NCI-H2029 treated with DMSO at 0.1 percent for 48 hours (cell line): ENCODE measurements around the gene UBE2M.
"Not testable (repeated sequence)": the region's sequence is repeated elsewhere in the genome, so short reads cannot be mapped to it uniquely, and the experiment has no call there.

ENCODE experiments used
- DNase-seq: peaks from one replicate; lab custom pipeline; 2025; lab: John Stamatoyannopoulos, UW

The UBE2M gene

GRCh38 chr19:58558066-58558622 lies at the start of gene UBE2M:
UBE2M (minus strand) TSS chr19:58558611; CDS start chr19:58558381, 230 bp downstream.
- no peak for DNase-seq

DNA sequence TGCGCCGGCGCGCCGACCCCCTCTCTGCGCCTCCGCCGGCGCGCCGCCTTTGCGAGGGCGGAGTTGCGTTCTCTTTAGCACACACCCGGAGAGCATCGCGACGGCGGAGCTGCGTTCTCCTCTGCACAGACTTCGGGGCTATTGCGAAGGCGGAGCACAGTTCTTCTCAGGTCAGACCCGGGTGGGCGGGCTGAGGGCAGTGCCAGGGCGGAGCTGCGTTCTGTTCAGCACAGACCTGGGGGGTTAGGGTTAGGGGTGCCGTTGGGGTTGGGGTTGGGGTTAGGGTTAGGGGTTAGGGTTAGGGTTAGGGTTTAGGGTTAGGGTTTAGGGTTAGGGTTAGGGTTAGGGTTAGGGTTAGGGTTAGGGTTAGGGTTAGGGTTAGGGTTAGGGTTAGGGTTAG lies 48.8 kb upstream of the UBE2M start:
- DNase-seq, result not testable (repeated sequence)

GRCh38 chr19:58606251-58606896 lies 48.0 kb upstream of the UBE2M start:
- DNase-seq, result not testable (repeated sequence)

DNA sequence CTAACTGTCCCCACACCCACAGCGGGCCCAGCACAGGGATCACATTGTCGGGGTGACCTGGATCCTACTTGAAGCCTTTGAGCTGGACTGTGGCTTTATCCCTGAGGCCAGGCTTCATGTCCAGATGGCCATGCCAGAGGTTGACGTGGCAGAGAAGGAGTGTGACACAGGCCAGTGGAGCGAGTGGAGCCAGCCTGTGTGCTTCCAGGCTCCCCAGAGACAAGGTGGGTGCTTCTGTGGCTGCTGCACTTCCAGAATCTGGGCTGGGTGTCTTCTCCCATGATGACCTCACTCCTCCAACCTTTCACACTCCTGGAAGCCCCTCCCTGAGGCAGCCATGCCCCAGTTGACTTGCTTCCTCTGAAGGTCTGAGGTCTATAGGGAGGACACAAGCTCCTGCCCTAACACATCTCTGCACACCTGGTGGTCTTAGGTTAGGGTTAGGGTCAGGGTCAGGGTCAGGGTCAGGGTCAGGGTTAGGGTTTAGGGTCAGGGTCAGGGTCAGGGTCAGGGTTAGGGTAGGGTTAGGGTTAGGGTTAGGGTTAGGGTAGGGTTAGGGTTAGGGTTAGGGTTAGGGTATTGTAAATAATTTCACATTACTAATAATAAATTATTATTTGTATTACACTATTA lies 27.8 kb upstream of the UBE2M start:
- no peak for DNase-seq

- DNase-seq, result no peak
These were observed 27.2 kb upstream of the UBE2M start for GRCh38 chr19:58585442-58586132.

DNA sequence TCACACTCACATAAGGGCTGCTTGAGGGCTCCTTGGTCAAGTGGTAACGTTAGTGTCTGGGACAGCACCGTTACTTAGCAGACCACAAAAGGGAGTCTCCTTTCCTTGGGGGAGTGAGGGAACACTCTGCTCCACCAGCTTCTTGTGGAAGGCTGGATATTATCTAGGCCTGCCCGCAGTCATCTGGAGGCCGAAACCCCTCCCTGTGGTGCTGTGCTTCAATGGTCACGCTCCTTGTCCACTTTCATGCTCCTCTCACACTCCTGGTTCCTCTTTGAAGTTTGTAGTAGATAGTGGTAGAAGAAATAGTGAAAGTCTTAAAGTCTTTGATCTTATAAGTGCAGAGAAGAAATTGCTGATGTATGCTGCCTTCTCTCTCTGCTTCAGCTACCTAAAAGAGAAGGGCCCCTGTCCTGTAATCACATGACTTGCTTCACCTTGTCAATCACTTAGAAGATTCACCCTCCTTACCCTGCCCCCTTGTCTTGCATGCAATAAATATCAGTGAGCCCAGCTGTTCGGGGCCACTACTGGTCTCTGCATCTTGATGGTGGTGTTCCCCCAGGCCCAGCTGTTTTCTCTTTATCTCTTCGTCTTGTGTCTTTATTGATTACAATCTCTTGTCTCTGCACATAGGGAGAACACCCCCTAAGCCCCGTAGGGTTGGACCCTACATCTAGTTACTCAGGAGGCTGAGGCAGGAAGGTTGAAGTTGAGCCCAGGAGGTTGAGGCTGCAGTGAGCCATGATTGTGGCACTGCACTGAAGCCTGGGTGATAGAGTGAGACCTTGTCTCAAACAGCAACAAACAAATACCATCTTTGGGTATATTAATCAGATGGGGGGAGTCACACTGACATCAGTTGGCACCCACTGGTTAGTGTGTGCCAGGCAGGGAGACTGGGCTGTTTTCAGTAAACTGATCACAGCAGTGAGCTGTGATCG lies 26.4 kb upstream of the UBE2M start:
- no peak for DNase-seq

- DNase-seq, result no peak
These were observed 24.6 kb upstream of the UBE2M start for GRCh38 chr19:58582985-58583384.

GRCh38 chr19:58581227-58582141 lies 23.1 kb upstream of the UBE2M start:
- no peak for DNase-seq

- no peak for DNase-seq
These were observed 21.2 kb upstream of the UBE2M start for GRCh38 chr19:58579473-58580142.

- no peak for DNase-seq
These were observed 19.9 kb upstream of the UBE2M start for GRCh38 chr19:58578012-58578925.

DNA sequence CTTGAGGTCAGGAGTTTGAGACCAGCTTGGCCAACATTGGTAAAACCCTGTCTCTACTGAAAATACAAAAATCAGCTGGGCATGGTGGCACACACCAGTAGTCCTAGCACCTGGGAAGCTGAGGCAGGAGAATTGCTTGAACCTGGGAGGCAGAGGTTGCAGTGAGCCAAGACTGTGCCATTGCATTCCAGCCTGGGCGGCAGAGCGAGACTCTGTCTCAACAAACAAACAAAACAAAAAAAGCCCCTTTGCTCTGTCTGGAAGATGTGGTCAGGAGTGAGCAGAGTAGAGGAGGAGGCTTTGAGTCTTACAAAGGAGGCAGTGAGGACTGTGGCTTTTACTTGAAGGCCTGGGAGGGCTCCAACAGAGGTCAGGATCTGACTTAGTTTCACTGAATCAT lies 19.2 kb upstream of the UBE2M start:
- DNase-seq, result not testable (repeated sequence)

DNA sequence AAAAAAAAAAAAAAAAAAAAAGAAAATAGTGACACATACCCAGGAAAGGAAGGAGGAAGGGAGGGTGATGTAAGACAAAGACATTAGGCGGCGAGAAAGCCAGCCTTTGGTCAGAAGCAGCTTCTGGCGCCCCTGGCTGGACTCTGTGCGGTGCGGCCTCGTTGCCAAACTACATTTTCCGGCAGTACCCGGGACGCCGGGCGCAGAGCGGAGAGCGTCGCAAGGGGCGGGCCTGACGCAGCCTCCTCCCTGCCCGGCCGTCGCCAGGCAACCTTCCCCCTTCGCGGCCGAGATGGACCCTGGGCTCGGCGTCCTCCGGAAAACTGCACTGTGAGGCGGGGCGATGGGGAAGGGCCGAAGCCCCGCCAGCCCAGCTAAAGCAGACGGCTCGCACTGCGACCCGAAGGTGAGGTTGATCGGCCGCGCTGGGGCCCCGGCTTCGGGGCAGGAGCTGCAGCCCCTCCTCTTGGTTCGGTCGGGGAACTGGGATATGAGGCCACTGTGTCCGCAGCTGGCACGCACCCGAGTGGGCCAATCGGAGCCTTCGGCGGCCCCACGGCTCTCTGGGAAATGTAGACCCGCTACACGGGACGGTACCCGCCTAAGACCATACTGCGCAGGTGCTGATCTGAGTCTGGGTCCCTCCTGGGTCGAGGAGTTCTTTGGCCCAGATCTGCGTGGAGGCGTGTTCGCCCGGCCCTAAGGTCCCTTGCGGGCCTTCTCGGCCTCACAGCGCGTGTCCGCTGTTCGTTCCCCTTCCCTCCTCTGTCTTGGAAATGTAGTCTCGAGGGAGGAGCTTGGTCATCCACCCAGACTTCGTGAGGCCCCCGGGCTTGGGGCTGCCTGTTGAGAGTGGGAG lies 17.0 kb upstream of the UBE2M start:
- no peak for DNase-seq

DNA sequence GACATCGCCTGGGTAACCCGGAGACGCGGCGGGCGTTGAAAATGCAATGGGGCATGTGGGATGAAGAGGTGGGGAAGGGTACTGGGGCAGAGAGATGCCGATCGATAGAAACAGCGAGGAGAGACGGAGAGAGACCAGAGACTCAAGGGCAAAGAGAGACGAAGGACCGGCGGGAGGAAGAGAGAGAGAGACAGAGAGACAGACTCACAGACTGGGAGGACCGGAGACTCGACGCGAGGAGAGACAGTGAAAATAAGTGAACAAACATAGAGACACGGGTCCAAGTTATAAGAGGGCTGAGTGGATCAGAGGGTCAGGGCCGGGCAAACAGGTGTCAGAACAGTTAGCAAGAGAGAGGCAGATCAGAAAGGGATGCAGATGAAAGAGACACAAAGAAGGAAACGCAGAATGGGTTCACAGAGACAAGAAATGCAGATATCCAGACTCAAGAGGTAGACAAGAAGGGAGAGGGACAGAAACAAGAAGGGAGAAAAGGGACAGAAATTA lies 15.3 kb upstream of the UBE2M start:
- DNase-seq, result no peak

DNA sequence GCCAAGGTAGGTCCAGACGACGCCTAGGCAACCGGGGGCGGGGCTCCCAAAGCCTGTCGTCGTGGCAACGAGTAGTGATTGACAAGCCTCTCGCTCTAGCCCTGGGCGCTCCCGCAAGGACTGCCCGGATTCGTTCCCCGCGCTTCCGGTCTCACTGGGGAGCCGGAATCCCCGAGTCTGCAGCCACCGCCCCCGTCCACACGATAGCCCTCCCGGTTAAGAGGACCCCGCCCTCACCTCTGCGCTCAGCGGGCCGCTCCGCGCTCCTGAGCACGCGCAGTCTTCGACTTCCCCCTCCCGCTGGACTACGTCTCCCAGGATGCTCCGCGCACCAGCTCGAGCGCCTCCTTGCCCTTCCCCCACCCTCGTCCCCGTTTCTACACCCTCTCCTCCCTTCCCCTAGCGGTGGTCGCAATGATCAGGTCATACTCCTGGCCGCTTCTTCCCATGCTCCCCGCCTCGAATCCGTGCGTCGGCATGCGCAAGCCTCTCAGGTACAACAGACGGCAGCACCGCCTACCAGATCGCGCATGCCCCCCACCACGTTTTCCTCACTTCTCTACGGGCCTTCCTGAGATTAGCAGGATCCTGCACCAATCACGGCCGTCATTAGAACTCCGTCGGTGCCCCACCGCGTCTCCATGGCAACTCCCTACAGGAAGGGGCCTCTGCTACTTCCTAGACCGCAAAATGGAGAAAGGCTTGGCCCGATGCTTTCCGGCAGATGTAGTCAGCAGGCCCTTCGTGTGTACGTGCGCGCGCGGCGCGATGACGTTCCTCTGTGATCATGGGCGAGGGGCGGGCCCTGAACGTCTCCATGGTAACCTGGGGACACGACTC lies 14.6 kb upstream of the UBE2M start, which contains the start of gene MZF1:
Gene MZF1 (minus strand): TSS at position 518 of the 840 bp plus-strand sequence. CDS start 1,946 bp downstream, outside the sequence.
- DNase-seq, result no peak

- DNase-seq, result no peak
These were observed 13.8 kb upstream of the UBE2M start for GRCh38 chr19:58572026-58572817.

DNA sequence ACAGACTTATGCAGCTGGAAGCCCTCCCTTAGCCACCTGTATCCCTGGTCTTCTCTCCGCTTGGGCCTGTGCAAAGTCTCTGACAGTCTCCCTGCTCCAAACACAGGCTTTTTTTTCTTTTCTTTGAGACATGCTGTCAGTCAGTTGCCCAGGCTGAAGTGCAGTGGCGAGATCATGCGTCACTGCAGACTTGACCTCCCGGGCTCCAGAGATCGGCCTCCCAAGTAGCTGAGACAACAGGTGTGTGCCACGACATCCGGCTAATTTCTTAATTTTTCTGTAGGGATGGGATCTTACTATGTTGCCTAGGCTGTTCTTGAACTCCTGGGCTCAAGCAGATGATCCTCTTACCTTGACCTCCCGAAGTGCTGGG lies 13.2 kb upstream of the UBE2M start:
- DNase-seq, result no peak
